Ovary (tissue), 9 donors: Measurements from ENCODE around the gene ITGAL. TPM values are rescaled to one million over a fixed set of nuclear protein-coding genes. Genes with fewer than 3 reads are reported as not detected.

Experiments
- DNase-seq, 5 donors: peaks; one replicate each; pipeline ENCODE4 v3.0.0-alpha.2; 2019 to 2020
- H3K27ac ChIP-seq, 2 donors: fragments of 200-600 bp; one replicate each; pipeline versions ENCODE4 v1.5.1 to v1.8.0; 2019 to 2022
- H3K27me3 ChIP-seq: fragments of 200-600 bp; one replicate; pipeline ENCODE4 v1.8.0; 2022
- H3K36me3 ChIP-seq: fragments of 200-600 bp; sonication (generic); one replicate; pipeline ENCODE4 v1.5.1; 2019
- H3K4me1 ChIP-seq: one replicate; pipeline ENCODE4 v1.8.1; 2013; ENCODE audit warnings: mild to moderate bottlenecking, moderate library complexity; ENCODE audit not compliant: insufficient read depth
- H3K4me3 ChIP-seq: fragments of 200-600 bp; sonication (generic); one replicate; pipeline ENCODE4 v1.5.1; 2017
- H3K9me3 ChIP-seq, 2 donors: fragments of 200-600 bp in 1 of 2; sonication (generic) in 1 of 2; one replicate each; pipeline versions ENCODE4 v1.5.1 to v1.8.1; 2013 to 2019; ENCODE audit warnings: mild to moderate bottlenecking in 1 of 2, moderate library complexity in 1 of 2
- EP300 ChIP-seq: sonication (generic); formaldehyde crosslinking; IDR thresholded peaks from one replicate; pipeline ENCODE4 v1.6.1; 2017; ENCODE audit warnings: antibody characterized with exemption
- POLR2A ChIP-seq: fragments of 450-650 bp; IDR thresholded peaks from one replicate; pipeline ENCODE4 v1.6.1; 2017; ENCODE audit warnings: antibody characterized with exemption, mild to moderate bottlenecking, moderate library complexity
- WGBS, 3 donors: extraction: QIAGEN DNeasy Blood & Tissue Kit in 1 of 3; methylation state at CpG; one replicate each; pipeline versions ENCODE4 v1.1.5 to v1.1.7; 2013 to 2017; 5-methylcytosine and 5-hydroxymethylcytosine counted together
- intact Hi-C, 4 donors: fragments of 100-400 bp; cut with DNase I; formaldehyde crosslinking; loops; one replicate each; pipeline versions ENCODE4 v1.11.0 to v1.15.1; 2022 to 2023
- polyA plus RNA-seq, 2 donors: library from polyadenylated mRNA; stranded (reverse); fragments of 200-250 nt in 1 of 2; fragments of 350-450 nt in 1 of 2; fragmentation: Illumina TruSeq in 1 of 2; extraction: RNeasy Lipid Tissue Mini Kit (QIAGEN cat#74804) in 1 of 2; gene quantifications; one replicate each; pipeline ENCODE4 v1.2.3, GENCODE V29; 2013 to 2014
- total RNA-seq, 7 donors: library from RNA; depleted of rRNA in 2 of 7; stranded (reverse); fragments of >200 nt in 2 of 7; fragmentation: NEBNext Ultra II Directional in 3 of 7; extraction: Animal tissue kit (Norgen Biotek cat#: 25700) in 3 of 7; gene quantifications; one replicate each; pipeline versions ENCODE4 v1.1.0 to v1.2.4, GENCODE V29; 2016 to 2023
- TF ChIP-seq, protein P1 (sequence below), 3 donors: fragments of 450-650 bp in 2 of 3; fragments of 200-600 bp in 1 of 3; IDR thresholded peaks; one replicate each; pipeline versions ENCODE4 v1.5.1 to v1.8.0; 2016 to 2022; ENCODE audit warnings: antibody characterized with exemption in 3 of 3, mild to moderate bottlenecking in 1 of 3
- donor health status: DM: no; HTN: no; CAD: no; lungs with moderate emphysema.
- donor health status: DM: no; HTN: no; CAD: no.
- donor health status: Bipolar disorder and iron deficiency.
- donor health status: DM: yes; HTN: yes; CAD: no.
- donor health status: DM: no; HTN: no; CAD: no.
- donor health status: DM: yes; HTN: yes; CAD: no.

Gene ITGAL
- total and polyA plus RNA-seq, 9 donors, result 0.90 to 13.1 (median 2.0) TPM

DNA sequence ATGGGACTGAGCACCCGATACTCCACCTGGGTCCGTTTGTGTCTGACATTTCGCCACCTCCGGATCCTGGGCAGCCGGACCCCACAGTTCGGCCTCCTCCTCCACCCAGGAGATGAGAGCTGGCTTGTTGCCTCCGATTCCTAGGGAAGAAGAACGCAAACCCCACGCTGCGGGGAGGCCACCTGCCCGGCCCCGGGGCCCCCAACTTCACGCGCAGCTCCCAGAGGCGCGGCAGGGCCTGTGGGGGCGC is 85.1 kb downstream of the ITGAL start:
- no peaks in the 10 kb centered on the region for H3K9me3 ChIP-seq
- H3K4me1 ChIP-seq, result no peaks in the 10 kb centered on the region
- H3K36me3 ChIP-seq, result no peaks in the 10 kb centered on the region
- peak overlapping the region; percentile 80 for H3K4me3 ChIP-seq
- WGBS, 3 donors, result 0 to 1% (median 0%) methylated on average over 17 of the region's 17 CpGs
- H3K27me3 ChIP-seq, result no peaks in the 10 kb centered on the region
- intact Hi-C loops, result loop anchor here in 1 of 4 donors (10.0 kb wide), 1 partner anchor 133 kb away; no protein-coding TSS in a partner anchor
- DNase-seq, result peak in 1 of 5 donors; percentile 54
- peak overlapping the region; percentile 85 to 93 for H3K27ac ChIP-seq
- no peak for TF ChIP-seq POLR2A
- TF ChIP-seq EP300, result no peak
- TF ChIP-seq, protein P1, sequence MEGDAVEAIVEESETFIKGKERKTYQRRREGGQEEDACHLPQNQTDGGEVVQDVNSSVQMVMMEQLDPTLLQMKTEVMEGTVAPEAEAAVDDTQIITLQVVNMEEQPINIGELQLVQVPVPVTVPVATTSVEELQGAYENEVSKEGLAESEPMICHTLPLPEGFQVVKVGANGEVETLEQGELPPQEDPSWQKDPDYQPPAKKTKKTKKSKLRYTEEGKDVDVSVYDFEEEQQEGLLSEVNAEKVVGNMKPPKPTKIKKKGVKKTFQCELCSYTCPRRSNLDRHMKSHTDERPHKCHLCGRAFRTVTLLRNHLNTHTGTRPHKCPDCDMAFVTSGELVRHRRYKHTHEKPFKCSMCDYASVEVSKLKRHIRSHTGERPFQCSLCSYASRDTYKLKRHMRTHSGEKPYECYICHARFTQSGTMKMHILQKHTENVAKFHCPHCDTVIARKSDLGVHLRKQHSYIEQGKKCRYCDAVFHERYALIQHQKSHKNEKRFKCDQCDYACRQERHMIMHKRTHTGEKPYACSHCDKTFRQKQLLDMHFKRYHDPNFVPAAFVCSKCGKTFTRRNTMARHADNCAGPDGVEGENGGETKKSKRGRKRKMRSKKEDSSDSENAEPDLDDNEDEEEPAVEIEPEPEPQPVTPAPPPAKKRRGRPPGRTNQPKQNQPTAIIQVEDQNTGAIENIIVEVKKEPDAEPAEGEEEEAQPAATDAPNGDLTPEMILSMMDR (IDR thresholded peaks at IDR 0.05), result no peak

DNA sequence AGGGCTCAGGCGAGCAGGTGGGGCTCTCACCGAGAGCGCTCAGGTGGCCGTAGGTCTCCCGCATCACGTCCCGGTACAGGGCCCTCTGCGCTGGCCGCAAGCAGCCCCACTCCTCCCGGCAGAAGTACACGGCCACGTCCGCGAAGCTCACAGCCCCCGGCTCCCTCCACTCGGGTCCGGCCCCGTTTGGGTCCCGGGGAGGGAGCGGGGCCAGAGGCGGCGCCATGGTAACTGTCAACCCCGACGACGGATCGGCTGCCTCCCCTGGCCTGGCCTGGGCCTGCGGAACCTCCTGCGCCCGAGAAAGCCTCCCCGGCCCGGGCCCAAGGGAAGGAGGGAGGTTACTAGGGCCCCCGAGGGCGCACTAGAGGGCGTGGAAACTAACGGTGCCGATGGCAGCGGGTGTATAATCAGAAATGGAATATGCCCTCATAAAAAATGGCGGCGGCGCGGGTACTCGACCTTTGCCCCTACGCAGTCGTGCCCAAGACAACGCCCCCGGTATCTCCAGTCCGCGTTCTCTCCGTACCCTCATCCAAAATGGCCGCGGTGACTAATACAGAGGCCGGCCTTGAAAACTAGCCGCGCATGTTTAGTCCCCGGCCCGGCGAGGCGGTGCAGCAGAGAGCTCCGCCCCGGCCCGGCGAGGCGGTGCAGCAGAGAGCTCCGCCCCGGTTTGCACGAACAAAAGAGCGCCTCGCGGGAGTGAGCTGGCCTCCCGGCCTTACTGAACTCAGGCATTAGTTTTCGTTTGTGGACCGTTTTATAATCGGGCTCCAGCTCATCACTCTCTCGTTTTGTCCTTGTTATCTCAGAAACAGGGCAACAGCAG is 85.6 kb downstream of the ITGAL start, which contains the start of gene ZNF764:
Gene ZNF764 (minus strand): TSS at position 418 of the 832 bp plus-strand sequence. CDS start 192 bp downstream, at position 226.
- no peaks in the 10 kb centered on the region for H3K9me3 ChIP-seq
- H3K36me3 ChIP-seq, result no peaks in the 10 kb centered on the region
- TF ChIP-seq, protein P1 (IDR thresholded peaks at IDR 0.05), result no peak
- peak; percentile 32 for TF ChIP-seq POLR2A
- H3K4me1 ChIP-seq, result no peaks in the 10 kb centered on the region
- H3K27ac ChIP-seq, result peak within 1 kb of the TSS; percentile 85 to 93
- intact Hi-C loops, result loop anchor here in 1 of 4 donors (10.0 kb wide), 1 partner anchor 133 kb away; no protein-coding TSS in a partner anchor
- 0 to 1% (median 0%) methylated on average over 53 to 74 of the region's 74 CpGs for WGBS, 3 donors
- DNase-seq, result peak; percentile 97 to 99 (median 98)
- peak within 1 kb of the TSS; percentile 80 for H3K4me3 ChIP-seq
- H3K27me3 ChIP-seq, result no peaks in the 10 kb centered on the region

DNA sequence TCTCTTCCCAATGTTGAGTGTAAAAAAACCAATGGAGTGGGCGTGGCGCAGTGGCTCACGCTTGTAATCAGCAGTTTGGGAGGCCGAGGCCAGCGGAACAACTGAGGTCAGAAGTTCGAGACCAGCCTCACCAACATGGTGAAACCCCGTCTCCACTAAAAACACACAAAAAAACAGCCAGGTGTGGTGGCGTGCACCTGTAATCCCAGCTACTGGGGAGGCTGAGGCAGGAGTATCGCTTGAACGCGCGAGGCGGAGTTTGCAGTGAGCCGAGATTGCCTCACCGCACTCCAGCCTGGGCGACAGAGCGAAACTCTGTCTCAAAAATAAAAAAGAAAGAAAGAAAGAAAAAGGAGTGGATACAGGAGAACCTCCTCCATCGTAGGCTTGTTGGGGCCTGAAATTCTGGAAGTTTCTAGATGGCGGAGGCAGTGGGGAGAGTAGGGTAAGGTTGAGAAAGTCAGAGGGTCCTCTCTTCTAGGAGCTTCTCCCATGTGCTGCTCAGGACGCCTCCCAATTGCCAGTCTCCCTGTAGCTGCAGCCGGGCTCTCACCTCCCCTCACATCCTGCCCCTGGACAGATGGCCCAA is 86.3 kb downstream of the ITGAL start:
- TF ChIP-seq, protein P1 (IDR thresholded peaks at IDR 0.05), result no peak
- TF ChIP-seq POLR2A (no peak), EP300 (no peak)
- peak in 1 of 5 donors; percentile 56 for DNase-seq
- Histone ChIP-seq H3K27ac (peak overlapping the region in 1 of 2 donors; percentile 93), H3K27me3 (no peaks in the 10 kb centered on the region), H3K36me3 (no peaks in the 10 kb centered on the region), H3K4me1 (no peaks in the 10 kb centered on the region), H3K9me3 (no peaks in the 10 kb centered on the region), H3K4me3 (peak overlapping the region; percentile 13)
- WGBS, 3 donors, result 71 to 78% (median 72%) methylated on average over 21 of the region's 21 CpGs
- intact Hi-C loops, result loop anchor here in 1 of 4 donors (10.0 kb wide), 1 partner anchor 134 kb away; no protein-coding TSS in a partner anchor

DNA sequence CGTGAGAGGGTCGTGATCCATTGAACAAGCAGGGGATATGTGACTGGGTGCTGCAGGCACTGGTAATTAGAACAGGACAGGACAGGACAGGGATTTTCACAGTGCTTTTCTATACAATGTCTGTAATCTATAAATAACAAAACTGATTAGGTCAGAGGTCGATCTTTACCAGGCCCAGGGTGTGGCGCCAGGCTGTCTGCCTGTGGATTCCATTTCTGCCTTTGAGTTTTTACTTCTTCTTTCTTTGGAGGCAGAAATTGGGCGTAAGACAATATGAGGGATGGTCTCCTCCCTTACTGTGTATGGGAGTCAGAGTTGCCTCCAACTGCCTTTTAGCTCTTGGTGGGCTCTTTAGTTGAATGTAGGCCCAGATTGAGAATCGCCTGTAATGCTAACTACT is 87.1 kb downstream of the ITGAL start:
- H3K9me3 ChIP-seq, result no peaks in the 10 kb centered on the region
- intact Hi-C loops, result loop anchor here in 1 of 4 donors (10.0 kb wide), 1 partner anchor 135 kb away; no protein-coding TSS in a partner anchor
- 95 to 98% (median 96%) methylated on average over 6 of the region's 6 CpGs for WGBS, 3 donors
- TF ChIP-seq EP300 (no peak), POLR2A (no peak)
- TF ChIP-seq, protein P1 (IDR thresholded peaks at IDR 0.05), result no peak
- H3K4me1 ChIP-seq, result no peaks in the 10 kb centered on the region
- no peak overlapping the region for H3K4me3 ChIP-seq
- H3K27ac ChIP-seq, result no peak overlapping the region
- no peaks in the 10 kb centered on the region for H3K36me3 ChIP-seq
- DNase-seq, result no peak
- H3K27me3 ChIP-seq, result no peaks in the 10 kb centered on the region
